IMR-90 (cell line): ENCODE measurements around the gene CNKSR3. TPM values are rescaled to one million over a fixed set of nuclear protein-coding genes. Genes with fewer than 3 reads are reported as not detected.

Source experiments
- ATAC-seq: fragments of 200-7000 bp; cut with Tn5 transposase; 2 replicates; pipeline ENCODE4 v1.9.1; 2020; ENCODE audit warnings: low read depth, mild to moderate bottlenecking, moderate library complexity
- BruUV-seq: library from RNA; stranded (reverse); fragments of 400-500 nt; replicated peaks from 2 replicates; lab custom pipeline; 2021; lab: Mats Ljungman, UMichigan
- CTCF ChIA-PET: fragments of 300-600 bp; formaldehyde crosslinking; extraction: SDS; loops from one replicate; lab custom pipeline; 2021; ENCODE audit warnings: antibody characterized with exemption; lab: Yijun Ruan, JAX
- POLR2A ChIA-PET: fragments of 300-600 bp; sonication (Branson Sonifier 250); formaldehyde crosslinking; loops from one replicate; lab custom pipeline; 2022; ENCODE audit warnings: antibody characterized with exemption; ENCODE audit not compliant: unreplicated experiment; lab: Charles Lee
- DNase-seq: peaks from one replicate; pipeline ENCODE4 v3.0.0; 2013
- H2AFZ ChIP-seq: replicated peaks from 2 replicates; pipeline ENCODE3; 2013; ENCODE audit warnings: low read length, mild to moderate bottlenecking; ENCODE audit not compliant: poor library complexity
- H2AK5ac ChIP-seq: 2 replicates; pipeline ENCODE4 v1.6.1; 2013; ENCODE audit warnings: low read depth, low read length, inconsistent platforms
- H2AK9ac ChIP-seq: replicated peaks from 2 replicates; pipeline ENCODE3; 2013; ENCODE audit warnings: mild to moderate bottlenecking, low read depth, low read length, moderate library complexity; ENCODE audit not compliant: poor library complexity
- H2BK120ac ChIP-seq: 2 replicates; pipeline ENCODE4 v1.6.1; 2013; ENCODE audit warnings: low read depth, low read length, inconsistent platforms
- H2BK15ac ChIP-seq: 3 replicates; pipeline ENCODE4 v1.6.1; 2013; ENCODE audit warnings: low read depth, low read length, inconsistent platforms
- H2BK20ac ChIP-seq: 2 replicates; pipeline ENCODE4 v1.6.1; 2013; ENCODE audit warnings: low read depth, mild to moderate bottlenecking, inconsistent platforms, low read length, moderate library complexity
- H2BK5ac ChIP-seq: 2 replicates; pipeline ENCODE4 v1.6.1; 2013; ENCODE audit warnings: mild to moderate bottlenecking, low read depth, low read length, inconsistent platforms; ENCODE audit not compliant: poor library complexity, severe bottlenecking
- H3K14ac ChIP-seq: replicated peaks from 2 replicates; pipeline ENCODE4 v1.6.1; 2013; ENCODE audit warnings: low read depth, low read length, inconsistent platforms
- H3K18ac ChIP-seq: 2 replicates; pipeline ENCODE4 v1.6.1; 2013; ENCODE audit warnings: low read depth, low read length, control low read depth
- H3K23ac ChIP-seq: 2 replicates; pipeline ENCODE4 v1.6.1; 2013; ENCODE audit warnings: low read depth, low read length, inconsistent platforms
- H3K27ac ChIP-seq: 2 replicates; pipeline ENCODE4 v1.5.1; 2013; ENCODE audit warnings: mild to moderate bottlenecking, control low read depth, low read length; ENCODE audit not compliant: insufficient read depth
- H3K27me3 ChIP-seq: 2 replicates; pipeline ENCODE4 v1.6.1; 2013; ENCODE audit warnings: low read length; ENCODE audit not compliant: control insufficient read depth, insufficient read depth
- H3K36me3 ChIP-seq: 2 replicates; pipeline ENCODE4 v1.6.1; 2013; ENCODE audit warnings: low read length, mixed read lengths; ENCODE audit not compliant: control insufficient read depth, insufficient read depth
- H3K4ac ChIP-seq: 2 replicates; pipeline ENCODE4 v1.6.1; 2013; ENCODE audit warnings: low read depth, low read length, inconsistent platforms
- H3K4me1 ChIP-seq: 2 replicates; pipeline ENCODE4 v1.6.1; 2013; ENCODE audit warnings: low read length, mixed read lengths; ENCODE audit not compliant: control insufficient read depth, insufficient read depth
- H3K4me2 ChIP-seq: 2 replicates; pipeline ENCODE4 v1.6.1; 2013; ENCODE audit warnings: low read depth, mild to moderate bottlenecking, control low read depth, low read length, moderate library complexity
- H3K4me3 ChIP-seq: 2 replicates; pipeline ENCODE4 v1.5.1; 2013; ENCODE audit warnings: low read depth, mild to moderate bottlenecking, control low read depth, low read length, moderate library complexity; ENCODE audit not compliant: insufficient read depth
- H3K56ac ChIP-seq: 2 replicates; pipeline ENCODE4 v1.6.1; 2013; ENCODE audit warnings: low read length, inconsistent platforms; ENCODE audit not compliant: insufficient read depth; ENCODE audit errors: extremely low read depth
- H3K79me1 ChIP-seq, 2 experiments: 2 replicates each; pipeline ENCODE4 v1.6.1; 2013; ENCODE audit warnings: low read length in 2 of 2, inconsistent platforms in 1 of 2, low read depth in 1 of 2
- H3K9ac ChIP-seq: 2 replicates; pipeline ENCODE4 v1.6.1; 2013; ENCODE audit warnings: low read depth, low read length, control low read depth
- H3K9me1 ChIP-seq: 2 replicates; pipeline ENCODE4 v1.6.1; 2013; ENCODE audit warnings: low read length, inconsistent platforms; ENCODE audit not compliant: insufficient read depth
- H3K9me3 ChIP-seq: 2 replicates; pipeline ENCODE4 v1.6.1; 2013; ENCODE audit warnings: low read length; ENCODE audit not compliant: control insufficient read depth, insufficient read depth
- H4K20me1 ChIP-seq: 2 replicates; pipeline ENCODE4 v1.6.1; 2013; ENCODE audit warnings: low read length, inconsistent platforms; ENCODE audit not compliant: insufficient read depth
- H4K5ac ChIP-seq: 2 replicates; pipeline ENCODE4 v1.6.1; 2013; ENCODE audit warnings: mild to moderate bottlenecking, low read depth, low read length, control low read depth
- H4K8ac ChIP-seq, 2 experiments: 2 replicates each; pipeline ENCODE4 v1.6.1; 2013; ENCODE audit warnings: low read depth in 2 of 2, low read length in 2 of 2, control low read depth in 1 of 2, inconsistent platforms in 1 of 2
- H4K91ac ChIP-seq: 2 replicates; pipeline ENCODE4 v1.6.1; 2013; ENCODE audit warnings: low read depth, low read length, inconsistent platforms; ENCODE audit not compliant: insufficient read depth
- BHLHE40 ChIP-seq: fragments of 150-350 bp; IDR thresholded peaks from 2 replicates; pipeline ENCODE4 v1.6.1; 2016; ENCODE audit warnings: mild to moderate bottlenecking, low read depth, low read length
- CEBPB ChIP-seq: IDR thresholded peaks from 2 replicates; pipeline ENCODE4 v1.6.1; 2012; ENCODE audit warnings: low read depth, low read length, improper control_type of control experiment
- CHD1 ChIP-seq: IDR thresholded peaks from 2 replicates; pipeline ENCODE4 v1.6.1; 2012; ENCODE audit warnings: low read depth, low read length, improper control_type of control experiment
- CTCF ChIP-seq: conservative IDR thresholded peaks from 2 replicates; pipeline ENCODE4 v1.5.1; 2012; ENCODE audit warnings: mild to moderate bottlenecking, low read depth, low read length, improper control_type of control experiment
- FOS ChIP-seq: fragments of 150-350 bp; IDR thresholded peaks from 2 replicates; pipeline ENCODE4 v1.6.1; 2016; ENCODE audit warnings: low read depth, low read length
- MAFK ChIP-seq: IDR thresholded peaks from 2 replicates; pipeline ENCODE4 v1.6.1; 2012; ENCODE audit warnings: low read depth, low read length, improper control_type of control experiment
- MAZ ChIP-seq: IDR thresholded peaks from 2 replicates; pipeline ENCODE4 v1.6.1; 2012; ENCODE audit warnings: low read depth, mild to moderate bottlenecking, low read length, improper control_type of control experiment, moderate library complexity, borderline replicate concordance
- NFE2L2 ChIP-seq: fragments of 150-350 bp; IDR thresholded peaks from 2 replicates; pipeline ENCODE4 v1.6.1; 2016; ENCODE audit warnings: low read depth, mild to moderate bottlenecking, low read length
- SMC3 ChIP-seq: fragments of 150-350 bp; IDR thresholded peaks from 2 replicates; pipeline ENCODE4 v1.6.1; 2016; ENCODE audit warnings: low read depth, mild to moderate bottlenecking, antibody characterized with exemption, low read length, moderate library complexity
- USF2 ChIP-seq: fragments of 150-350 bp; IDR thresholded peaks from 2 replicates; pipeline ENCODE4 v1.6.1; 2017; ENCODE audit warnings: mild to moderate bottlenecking, antibody characterized with exemption, low read length, low read depth
- WGBS, 2 experiments: methylation state at CpG; one replicate each; pipeline versions ENCODE4 v1.1.5 to v1.1.7; 2013; ENCODE audit warnings: missing lambda C conversion rate in 2 of 2; ENCODE audit not compliant: insufficient read length in 1 of 2; ENCODE audit errors: extremely low coverage in 2 of 2; 5-methylcytosine and 5-hydroxymethylcytosine counted together
- dilution Hi-C: fragments of 300-500 bp; cut with HindIII; formaldehyde crosslinking; loops from one replicate; pipeline ENCODE4 v1.14.3; 2018; ENCODE audit warnings: low sequenced_read_pairs; ENCODE audit not compliant: unreplicated experiment
- in situ Hi-C: fragments of 300-500 bp; cut with MboI; formaldehyde crosslinking; loops from 3 replicates; pipeline ENCODE4 v1.14.3; 2019; ENCODE audit warnings: low sequenced_read_pairs, inconsistent platforms, mixed read lengths
- intact Hi-C: fragments of 100-400 bp; cut with micrococcal nuclease; formaldehyde crosslinking; loops from 2 replicates; pipeline ENCODE4 v1.10.0; 2022
- polyA plus RNA-seq, 3 experiments: library from polyadenylated mRNA; depleted of rRNA; stranded (reverse); fragments of >200 nt; gene quantifications; 2 replicates each; pipeline ENCODE4 v1.2.3, GENCODE V29; 2012; ENCODE audit warnings: low replicate concordance in 1 of 3
- total RNA-seq: library from RNA; depleted of rRNA; stranded (reverse); fragments of >200 nt; gene quantifications from 2 replicates; pipeline ENCODE4 v1.2.3, GENCODE V29; 2012

The CNKSR3 gene
- total and polyA plus RNA-seq, 2 of the 4 experiments (the other 2 are of a cell fraction), result 6.7 to 15.8 TPM

GRCh38 chr6:154506991-154507898 is 3.2 kb downstream of the CNKSR3 start (continued):
- TF ChIP-seq CTCF (no peak), SMC3 (no peak)

GRCh38 chr6:154506582-154506981 is 3.9 kb downstream of the CNKSR3 start:
- no peak overlapping the region for H2BK15ac ChIP-seq
- H4K91ac ChIP-seq, result no peak overlapping the region
- H4K8ac ChIP-seq, result no peak overlapping the region
- no peak overlapping the region for H3K18ac ChIP-seq
- no peak overlapping the region for H2AK5ac ChIP-seq
- H4K5ac ChIP-seq, result no peak overlapping the region
- peaks cover 43 to 71% of the 10 kb centered on the region in 2 experiments for H3K79me1 ChIP-seq
- ChIA-PET CTCF (interaction anchor here (1.0 kb wide), 1 partner anchor 8 kb away, joined by 3 read pairs; no protein-coding TSS in a partner anchor), POLR2A (no interaction called here)
- H2BK20ac ChIP-seq, result no peak overlapping the region
- no peak overlapping the region for H3K4me3 ChIP-seq
- peaks cover 37% of the 10 kb centered on the region for H4K20me1 ChIP-seq
- WGBS, 2 experiments, result no CpG with 5 or more reads among the region's 9 CpGs
- no peak overlapping the region for H3K14ac ChIP-seq
- H3K27me3 ChIP-seq, result no peaks in the 10 kb centered on the region
- DNase-seq (no peak), ATAC-seq (no peak)
- dilution Hi-C loops, result no loop called here
- H3K4me1 ChIP-seq, result peaks cover 5% of the 10 kb centered on the region
- H3K9ac ChIP-seq, result no peak overlapping the region
- no peak overlapping the region for H2BK5ac ChIP-seq
- BruUV-seq, result no TSS peak
- no peaks in the 10 kb centered on the region; the same call in 1 of the 2 replicates for H3K36me3 ChIP-seq
- in situ Hi-C loops, result no loop called here
- H3K23ac ChIP-seq, result no peak overlapping the region
- H3K4ac ChIP-seq, result no peak overlapping the region
- no peaks in the 10 kb centered on the region for H3K9me3 ChIP-seq
- H3K4me2 ChIP-seq, result no peak overlapping the region
- no peak overlapping the region for H2BK120ac ChIP-seq
- peaks cover 14% of the 10 kb centered on the region for H3K9me1 ChIP-seq
- no peak overlapping the region for H3K56ac ChIP-seq
- H3K27ac ChIP-seq, result no peak overlapping the region
- intact Hi-C loops, result loop anchor here (10.0 kb wide), 1 partner anchor 298 kb away; no protein-coding TSS in a partner anchor
- H2AK9ac ChIP-seq, result no peak overlapping the region
- H2AFZ ChIP-seq, result no peak overlapping the region
- TF ChIP-seq FOS (no peak), CEBPB (no peak), MAFK (no peak), MAZ (no peak), CTCF (no peak), SMC3 (no peak), CHD1 (no peak), NFE2L2 (no peak), USF2 (no peak), BHLHE40 (no peak)
